Stomach smooth muscle (tissue), 2 donors: ENCODE data around the gene DIAPH3.

Experiments used
- H3K27ac ChIP-seq: one replicate; pipeline ENCODE4 v1.7.0; 2013; ENCODE audit warnings: mild to moderate bottlenecking, low read length, inconsistent platforms
- H3K27me3 ChIP-seq, 2 donors: one replicate each; pipeline ENCODE4 v1.7.0; 2013; ENCODE audit warnings: low read length in 2 of 2; ENCODE audit not compliant: insufficient read depth in 2 of 2, control insufficient read depth in 1 of 2
- H3K36me3 ChIP-seq, 2 donors: one replicate each; pipeline ENCODE4 v1.7.0; 2013; ENCODE audit warnings: low read length in 2 of 2; ENCODE audit not compliant: control insufficient read depth in 2 of 2, insufficient read depth in 2 of 2
- H3K4me1 ChIP-seq: one replicate; pipeline ENCODE4 v1.7.0; 2013; ENCODE audit warnings: low read length; ENCODE audit not compliant: control insufficient read depth, insufficient read depth
- H3K4me3 ChIP-seq, 2 donors: one replicate each; pipeline ENCODE4 v1.7.0; 2013; ENCODE audit warnings: low read length in 2 of 2
- H3K9ac ChIP-seq, 2 donors: one replicate each; pipeline ENCODE4 v1.7.0; 2013; ENCODE audit warnings: low read length in 2 of 2, mild to moderate bottlenecking in 1 of 2
- H3K9me3 ChIP-seq, 2 donors: one replicate each; pipeline ENCODE4 v1.7.0; 2013; ENCODE audit warnings: low read length in 2 of 2; ENCODE audit not compliant: control insufficient read depth in 2 of 2
- donor health status: healthy.
- donor health status: Pancreatic carcinoma.

DIAPH3 gene

GRCh38 chr13:59742467-59742866, 421.3 kb downstream of the DIAPH3 start:
- Histone ChIP-seq H3K4me3 (no peak overlapping the region), H3K27me3 (no peaks in the 10 kb centered on the region), H3K4me1 (no peaks in the 10 kb centered on the region), H3K36me3 (no peaks in the 10 kb centered on the region), H3K9me3 (no peaks in the 10 kb centered on the region), H3K27ac (no peak overlapping the region), H3K9ac (no peak overlapping the region)

- Histone ChIP-seq H3K27ac (no peak overlapping the region), H3K27me3 (no peaks in the 10 kb centered on the region), H3K9me3 (no peaks in the 10 kb centered on the region), H3K4me3 (no peak overlapping the region), H3K36me3 (no peaks in the 10 kb centered on the region), H3K4me1 (no peaks in the 10 kb centered on the region), H3K9ac (no peak overlapping the region)
Measured at GRCh38 chr13:59738921-59739320, 424.8 kb downstream of the DIAPH3 start.

GRCh38 chr13:59734393-59734792, 429.3 kb downstream of the DIAPH3 start:
- Histone ChIP-seq H3K4me3 (no peak overlapping the region), H3K4me1 (no peaks in the 10 kb centered on the region), H3K27ac (no peak overlapping the region), H3K9ac (no peak overlapping the region), H3K36me3 (no peaks in the 10 kb centered on the region), H3K27me3 (no peaks in the 10 kb centered on the region), H3K9me3 (no peaks in the 10 kb centered on the region)

- no peak overlapping the region for H3K9ac ChIP-seq
- H3K4me3 ChIP-seq = no peak overlapping the region
- H3K36me3 ChIP-seq = no peaks in the 10 kb centered on the region
- no peaks in the 10 kb centered on the region for H3K4me1 ChIP-seq
- no peaks in the 10 kb centered on the region for H3K27me3 ChIP-seq
- no peaks in the 10 kb centered on the region for H3K9me3 ChIP-seq
- H3K27ac ChIP-seq = no peak overlapping the region
Measured at GRCh38 chr13:59733744-59734143, 430.0 kb downstream of the DIAPH3 start.

- Histone ChIP-seq H3K9me3 (no peaks in the 10 kb centered on the region), H3K9ac (no peak overlapping the region), H3K4me3 (no peak overlapping the region), H3K36me3 (no peaks in the 10 kb centered on the region), H3K27ac (no peak overlapping the region), H3K4me1 (no peaks in the 10 kb centered on the region), H3K27me3 (no peaks in the 10 kb centered on the region)
Measured at GRCh38 chr13:59730026-59730425, 433.7 kb downstream of the DIAPH3 start.

GRCh38 chr13:59728896-59729545, 434.7 kb downstream of the DIAPH3 start:
- no peaks in the 10 kb centered on the region for H3K27me3 ChIP-seq
- no peaks in the 10 kb centered on the region for H3K36me3 ChIP-seq
- H3K27ac ChIP-seq = no peak overlapping the region
- no peak overlapping the region for H3K9ac ChIP-seq
- no peaks in the 10 kb centered on the region for H3K4me1 ChIP-seq
- H3K4me3 ChIP-seq = no peak overlapping the region
- no peaks in the 10 kb centered on the region for H3K9me3 ChIP-seq

GRCh38 chr13:59721926-59722910, 441.5 kb downstream of the DIAPH3 start:
- H3K4me3 ChIP-seq = no peak overlapping the region
- no peak overlapping the region for H3K9ac ChIP-seq
- no peaks in the 10 kb centered on the region for H3K36me3 ChIP-seq
- H3K9me3 ChIP-seq = no peaks in the 10 kb centered on the region
- H3K27me3 ChIP-seq = no peaks in the 10 kb centered on the region
- H3K4me1 ChIP-seq = no peaks in the 10 kb centered on the region
- no peak overlapping the region for H3K27ac ChIP-seq

- Histone ChIP-seq H3K27ac (no peak overlapping the region), H3K9ac (no peak overlapping the region), H3K36me3 (no peaks in the 10 kb centered on the region), H3K4me3 (no peak overlapping the region), H3K4me1 (peaks cover 5% of the 10 kb centered on the region), H3K9me3 (no peaks in the 10 kb centered on the region), H3K27me3 (no peaks in the 10 kb centered on the region)
Measured at GRCh38 chr13:59715611-59716010, 448.1 kb downstream of the DIAPH3 start.

- Histone ChIP-seq H3K27ac (no peak overlapping the region), H3K36me3 (no peaks in the 10 kb centered on the region), H3K27me3 (no peaks in the 10 kb centered on the region), H3K9ac (no peak overlapping the region), H3K4me1 (peaks cover 5% of the 10 kb centered on the region), H3K9me3 (no peaks in the 10 kb centered on the region), H3K4me3 (no peak overlapping the region)
Measured at GRCh38 chr13:59710996-59711701, 452.6 kb downstream of the DIAPH3 start.

- Histone ChIP-seq H3K4me3 (no peak overlapping the region), H3K4me1 (peaks cover 5% of the 10 kb centered on the region), H3K9ac (no peak overlapping the region), H3K9me3 (no peaks in the 10 kb centered on the region), H3K27ac (no peak overlapping the region), H3K27me3 (no peaks in the 10 kb centered on the region), H3K36me3 (no peaks in the 10 kb centered on the region)
Measured at GRCh38 chr13:59710416-59710815, 453.3 kb downstream of the DIAPH3 start.
